HG02852 (cell line): ENCODE data around the gene JMJD1C.
A peak's percentile ranks its signal among the peaks of the same experiment; 100 is the strongest.
"Not testable (repeated sequence)": the region's sequence is repeated elsewhere in the genome, so short reads cannot be mapped to it uniquely, and the experiment has no call there.

Source experiments
- ATAC-seq: cut with Tn5 transposase; IDR thresholded peaks from one replicate; pipeline ENCODE4 v1.9.1; 2021; ENCODE audit warnings: mild to moderate bottlenecking, moderate library complexity; ENCODE audit not compliant: unreplicated experiment

The JMJD1C gene, protein sequence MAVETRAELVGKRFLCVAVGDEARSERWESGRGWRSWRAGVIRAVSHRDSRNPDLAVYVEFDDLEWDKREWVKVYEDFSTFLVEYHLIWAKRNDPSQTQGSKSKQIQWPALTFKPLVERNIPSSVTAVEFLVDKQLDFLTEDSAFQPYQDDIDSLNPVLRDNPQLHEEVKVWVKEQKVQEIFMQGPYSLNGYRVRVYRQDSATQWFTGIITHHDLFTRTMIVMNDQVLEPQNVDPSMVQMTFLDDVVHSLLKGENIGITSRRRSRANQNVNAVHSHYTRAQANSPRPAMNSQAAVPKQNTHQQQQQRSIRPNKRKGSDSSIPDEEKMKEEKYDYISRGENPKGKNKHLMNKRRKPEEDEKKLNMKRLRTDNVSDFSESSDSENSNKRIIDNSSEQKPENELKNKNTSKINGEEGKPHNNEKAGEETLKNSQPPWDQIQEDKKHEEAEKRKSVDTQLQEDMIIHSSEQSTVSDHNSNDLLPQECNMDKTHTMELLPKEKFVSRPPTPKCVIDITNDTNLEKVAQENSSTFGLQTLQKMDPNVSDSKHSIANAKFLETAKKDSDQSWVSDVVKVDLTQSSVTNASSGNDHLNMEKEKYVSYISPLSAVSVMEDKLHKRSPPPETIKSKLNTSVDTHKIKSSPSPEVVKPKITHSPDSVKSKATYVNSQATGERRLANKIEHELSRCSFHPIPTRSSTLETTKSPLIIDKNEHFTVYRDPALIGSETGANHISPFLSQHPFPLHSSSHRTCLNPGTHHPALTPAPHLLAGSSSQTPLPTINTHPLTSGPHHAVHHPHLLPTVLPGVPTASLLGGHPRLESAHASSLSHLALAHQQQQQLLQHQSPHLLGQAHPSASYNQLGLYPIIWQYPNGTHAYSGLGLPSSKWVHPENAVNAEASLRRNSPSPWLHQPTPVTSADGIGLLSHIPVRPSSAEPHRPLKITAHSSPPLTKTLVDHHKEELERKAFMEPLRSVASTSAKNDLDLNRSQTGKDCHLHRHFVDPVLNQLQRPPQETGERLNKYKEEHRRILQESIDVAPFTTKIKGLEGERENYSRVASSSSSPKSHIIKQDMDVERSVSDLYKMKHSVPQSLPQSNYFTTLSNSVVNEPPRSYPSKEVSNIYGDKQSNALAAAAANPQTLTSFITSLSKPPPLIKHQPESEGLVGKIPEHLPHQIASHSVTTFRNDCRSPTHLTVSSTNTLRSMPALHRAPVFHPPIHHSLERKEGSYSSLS (N-terminal part only)

GRCh38 chr10:63465293-63466143, at the start of gene JMJD1C:
JMJD1C (minus strand) TSS chr10:63465977; CDS start chr10:63465662, 315 bp downstream.
- peak; percentile 65 for ATAC-seq

- ATAC-seq: peak; percentile 59
Measured at GRCh38 chr10:63515002-63515763, 49.4 kb upstream of the JMJD1C start.

- ATAC-seq: no peak
Measured at GRCh38 chr10:63506554-63506953, 40.8 kb upstream of the JMJD1C start.

DNA sequence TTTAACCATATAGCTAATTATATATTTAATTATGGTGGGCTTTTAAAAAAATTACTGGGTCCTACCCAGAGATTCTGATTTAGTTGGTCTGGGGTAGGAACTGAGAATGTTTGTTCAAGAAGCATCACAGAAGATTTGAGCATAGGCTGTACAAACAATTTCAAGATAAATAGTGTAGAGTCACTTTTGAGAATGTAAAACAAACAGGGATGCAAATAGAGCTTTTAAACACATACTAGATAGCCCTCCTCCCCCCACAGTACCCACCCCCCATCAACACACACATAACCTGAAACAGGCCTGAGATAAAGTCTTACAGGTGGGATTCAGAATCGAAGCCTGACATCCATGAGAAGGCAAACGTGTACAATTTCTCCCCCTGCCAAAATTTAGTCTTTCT, 39.8 kb upstream of the JMJD1C start:
- no peak for ATAC-seq

- no peak for ATAC-seq
Measured at GRCh38 chr10:63504145-63504881, 38.5 kb upstream of the JMJD1C start.

- ATAC-seq: no peak
Measured at GRCh38 chr10:63503395-63503794, 37.6 kb upstream of the JMJD1C start.

GRCh38 chr10:63502832-63503231, 37.1 kb upstream of the JMJD1C start:
- no peak for ATAC-seq

DNA sequence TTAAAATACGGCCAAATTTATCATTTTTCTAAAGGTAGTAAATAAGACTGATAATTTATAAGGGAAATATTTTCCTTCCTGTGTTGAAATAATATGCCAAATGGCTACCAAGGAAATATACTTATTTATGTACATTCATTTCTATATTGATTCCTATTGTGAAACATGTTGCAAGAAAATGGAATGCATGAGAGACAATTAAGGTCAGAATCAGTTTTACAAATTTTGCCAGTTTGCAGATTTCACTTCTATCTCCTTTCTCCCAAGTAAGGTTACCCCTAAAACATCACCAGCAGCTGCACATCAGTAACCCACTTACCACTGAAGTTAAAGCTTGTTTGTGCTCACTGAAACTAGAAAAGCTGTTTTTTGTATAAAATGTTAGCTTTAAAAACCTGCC, 36.2 kb upstream of the JMJD1C start:
- ATAC-seq: no peak

DNA sequence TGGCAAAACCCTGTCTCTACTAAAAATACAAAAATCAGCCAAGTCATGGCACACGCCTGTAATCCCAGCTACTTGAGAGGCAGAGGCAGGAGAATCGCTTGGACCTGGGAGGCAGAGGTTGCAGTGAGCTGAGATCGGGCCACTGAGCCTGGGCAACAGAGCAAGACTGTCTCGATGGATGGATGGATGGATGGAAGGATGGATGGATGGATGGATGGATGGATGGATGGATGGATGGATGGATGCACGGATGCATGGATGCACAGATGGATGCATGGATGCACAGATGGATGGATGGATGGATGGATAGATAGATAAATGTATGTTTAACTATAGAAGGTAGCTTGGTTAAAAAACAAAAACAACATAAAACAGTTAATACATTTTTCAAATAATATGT, 34.8 kb upstream of the JMJD1C start:
- not testable (repeated sequence) for ATAC-seq

GRCh38 chr10:63498665-63499064, 32.9 kb upstream of the JMJD1C start:
- no peak for ATAC-seq

DNA sequence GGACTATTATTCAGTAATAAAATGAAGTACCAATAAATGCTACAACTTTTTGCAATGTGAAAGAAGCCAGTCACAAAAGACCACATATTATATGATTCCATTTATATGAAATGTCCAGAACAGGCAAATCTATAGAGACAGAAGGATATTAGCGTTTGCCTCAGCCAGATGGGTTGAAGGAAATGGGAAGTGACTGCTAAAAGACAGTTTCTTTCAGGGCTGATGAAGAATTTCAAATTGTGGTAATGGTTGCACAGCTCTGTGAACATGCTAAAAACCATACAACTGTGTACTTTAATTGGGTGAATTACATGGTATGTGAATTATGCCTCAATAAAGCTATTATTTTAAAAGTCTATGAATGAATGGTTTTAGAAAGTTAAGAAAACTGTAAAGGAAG, 31.5 kb upstream of the JMJD1C start:
- ATAC-seq: no peak

- ATAC-seq: no peak
Measured at GRCh38 chr10:63496561-63496960, 30.8 kb upstream of the JMJD1C start.

DNA sequence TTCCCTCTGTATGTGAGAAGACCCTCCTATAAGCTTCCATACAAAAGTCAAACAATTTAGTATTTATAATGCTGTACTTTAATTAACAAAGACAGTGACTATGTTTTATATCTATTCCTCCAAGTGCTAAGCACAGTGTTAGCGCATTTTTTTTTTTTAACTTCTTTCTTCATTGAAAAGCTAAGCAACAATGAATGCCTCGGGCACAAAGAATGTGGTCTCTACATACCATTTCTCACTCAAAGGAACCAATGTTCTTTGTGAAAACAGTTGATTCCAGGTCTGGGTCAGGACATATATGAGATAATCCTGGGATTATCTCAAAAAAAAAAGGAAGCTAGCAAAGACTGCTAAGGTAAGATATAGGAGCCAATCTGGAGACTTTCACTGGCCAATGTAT, 29.2 kb upstream of the JMJD1C start:
- ATAC-seq: no peak

- ATAC-seq: no peak
Measured at GRCh38 chr10:63493004-63493403, 27.2 kb upstream of the JMJD1C start.

- not testable (repeated sequence) for ATAC-seq
Measured at GRCh38 chr10:63492317-63492690, 26.5 kb upstream of the JMJD1C start.

GRCh38 chr10:63491588-63492316, 26.0 kb upstream of the JMJD1C start:
- no peak for ATAC-seq

GRCh38 chr10:63489838-63490237, 24.1 kb upstream of the JMJD1C start:
- ATAC-seq: no peak

DNA sequence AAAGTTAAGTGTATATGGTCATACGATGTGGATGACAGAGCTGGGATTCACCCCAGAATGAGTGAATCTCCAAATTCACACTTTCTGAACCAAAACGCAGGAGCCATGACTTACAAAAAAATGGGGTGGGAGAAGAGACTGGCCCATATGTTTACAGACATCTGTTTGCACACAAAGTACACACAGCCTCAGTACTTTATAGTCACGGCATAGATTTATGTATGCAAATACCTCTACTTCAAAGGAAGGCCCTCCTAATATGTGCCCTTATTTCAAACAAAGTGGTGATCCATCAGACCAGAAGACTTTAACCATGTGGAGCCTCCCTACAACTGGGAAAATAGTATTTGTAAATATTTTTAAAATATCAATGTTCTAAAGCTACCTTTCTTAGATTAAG, 22.2 kb upstream of the JMJD1C start:
- ATAC-seq: no peak
